DOHH2 (cell line): ENCODE results near the gene TLE1.

Source experiments
- EZH2phosphoT487 ChIP-seq: fragments of 200-600 bp; sonication (generic); IDR thresholded peaks from 2 replicates; pipeline ENCODE4 v1.6.1; 2017; ENCODE audit warnings: borderline replicate concordance, mild to moderate bottlenecking, antibody characterized with exemption, low read length, moderate library complexity, mixed read lengths
- TF ChIP-seq, protein P1 (sequence below): fragments of 200-600 bp; sonication (generic); IDR thresholded peaks from one replicate; pipeline ENCODE4 v1.5.1; 2014; ENCODE audit warnings: antibody characterized with exemption, mild to moderate bottlenecking, low read depth, low read length; ENCODE audit not compliant: poor library complexity, severe bottlenecking

DNA sequence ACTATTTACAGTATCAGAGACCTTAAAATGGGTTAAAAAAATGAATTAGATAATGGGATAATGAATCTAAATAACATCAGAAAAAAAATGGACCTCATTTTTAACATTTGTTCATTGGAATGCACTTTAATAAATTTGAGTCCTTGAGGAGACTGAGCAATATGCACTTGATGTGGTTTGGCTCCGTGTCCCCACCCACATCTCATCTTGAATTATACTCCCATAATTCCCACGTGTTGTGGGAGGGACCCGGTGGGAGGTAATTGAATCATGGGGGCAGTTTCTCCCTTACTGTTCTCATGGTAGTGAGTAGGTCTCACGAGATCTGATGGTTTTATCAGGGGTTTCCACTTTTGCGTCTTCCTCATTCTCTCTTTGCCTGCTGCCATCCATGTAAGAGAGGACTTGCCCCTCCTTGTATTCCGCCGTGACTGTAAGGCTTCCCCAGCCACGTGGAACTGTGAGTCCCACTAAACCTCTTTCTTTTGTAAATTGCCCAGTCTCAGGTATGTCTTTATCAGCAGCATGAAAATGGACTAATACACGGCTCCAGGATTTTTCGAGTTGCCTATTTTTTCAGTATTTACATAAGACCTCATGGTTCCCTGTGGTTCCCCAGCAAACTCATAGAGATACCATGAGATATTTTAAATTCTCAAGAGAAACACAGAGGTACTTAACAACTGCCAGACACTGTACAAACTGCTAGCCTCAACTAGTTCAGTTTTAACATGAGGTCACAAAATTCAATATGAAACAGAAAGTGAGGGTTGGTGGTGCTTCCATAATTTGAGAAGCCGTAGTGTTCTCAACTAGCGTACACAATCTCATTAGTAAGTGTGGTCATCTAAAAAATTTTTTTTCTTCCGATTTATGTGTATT lies 128.3 kb downstream of the TLE1 start:
- TF ChIP-seq, protein P1, sequence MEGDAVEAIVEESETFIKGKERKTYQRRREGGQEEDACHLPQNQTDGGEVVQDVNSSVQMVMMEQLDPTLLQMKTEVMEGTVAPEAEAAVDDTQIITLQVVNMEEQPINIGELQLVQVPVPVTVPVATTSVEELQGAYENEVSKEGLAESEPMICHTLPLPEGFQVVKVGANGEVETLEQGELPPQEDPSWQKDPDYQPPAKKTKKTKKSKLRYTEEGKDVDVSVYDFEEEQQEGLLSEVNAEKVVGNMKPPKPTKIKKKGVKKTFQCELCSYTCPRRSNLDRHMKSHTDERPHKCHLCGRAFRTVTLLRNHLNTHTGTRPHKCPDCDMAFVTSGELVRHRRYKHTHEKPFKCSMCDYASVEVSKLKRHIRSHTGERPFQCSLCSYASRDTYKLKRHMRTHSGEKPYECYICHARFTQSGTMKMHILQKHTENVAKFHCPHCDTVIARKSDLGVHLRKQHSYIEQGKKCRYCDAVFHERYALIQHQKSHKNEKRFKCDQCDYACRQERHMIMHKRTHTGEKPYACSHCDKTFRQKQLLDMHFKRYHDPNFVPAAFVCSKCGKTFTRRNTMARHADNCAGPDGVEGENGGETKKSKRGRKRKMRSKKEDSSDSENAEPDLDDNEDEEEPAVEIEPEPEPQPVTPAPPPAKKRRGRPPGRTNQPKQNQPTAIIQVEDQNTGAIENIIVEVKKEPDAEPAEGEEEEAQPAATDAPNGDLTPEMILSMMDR: no peak
- TF ChIP-seq EZH2phosphoT487: no peak
